ENCODE data around the gene KANSL2.
A peak's percentile ranks its signal among the peaks of the same experiment; 100 is the strongest.
"Not testable (repeated sequence)": the region's sequence is repeated elsewhere in the genome, so short reads cannot be mapped to it uniquely, and the experiment has no call there.

KANSL2 gene

GRCh38 chr12:48686615-48687334 is 4.7 kb upstream of the KANSL2 start:
- DNase-seq (ENCODE audit: low read depth) = no peak
- no peak for TF ChIP-seq MAX (IDR thresholded peaks at IDR 0.05; ENCODE audit: low read depth, low read length)
- no peak for TF ChIP-seq CTCF (IDR thresholded peaks at IDR 0.05; ENCODE audit: low read depth, low read length)
- TF ChIP-seq POLR2A (IDR thresholded peaks at IDR 0.05; ENCODE audit: extremely low read depth, insufficient read length) = no peak
- no peak for TF ChIP-seq MYC (IDR thresholded peaks at IDR 0.05; ENCODE audit: low read depth, low read length)
- no peak overlapping the region for H3K4me3 ChIP-seq (ENCODE audit: low read depth, low read length)

GRCh38 chr12:48686037-48686595 is 4.1 kb upstream of the KANSL2 start:
- no peak overlapping the region for H3K4me3 ChIP-seq (ENCODE audit: low read depth, low read length)
- TF ChIP-seq POLR2A (IDR thresholded peaks at IDR 0.05; ENCODE audit: extremely low read depth, insufficient read length) (no peak), CTCF (IDR thresholded peaks at IDR 0.05; ENCODE audit: low read depth, low read length) (no peak), MAX (IDR thresholded peaks at IDR 0.05; ENCODE audit: low read depth, low read length) (no peak), MYC (IDR thresholded peaks at IDR 0.05; ENCODE audit: low read depth, low read length) (no peak)
- no peak for DNase-seq (ENCODE audit: low read depth)

- TF ChIP-seq CTCF (IDR thresholded peaks at IDR 0.05; ENCODE audit: low read depth, low read length) (no peak), POLR2A (IDR thresholded peaks at IDR 0.05; ENCODE audit: extremely low read depth, insufficient read length) (no peak)
- H3K4me3 ChIP-seq (ENCODE audit: low read depth, low read length) = no peak overlapping the region
- DNase-seq (ENCODE audit: low read depth) = no peak
Observed at GRCh38 chr12:48683534-48683933, 1.5 kb upstream of the KANSL2 start.

- peak overlapping the region; percentile 64 for H3K4me3 ChIP-seq (ENCODE audit: low read depth, low read length)
- no peak for DNase-seq (ENCODE audit: low read depth)
- TF ChIP-seq CTCF (IDR thresholded peaks at IDR 0.05; ENCODE audit: low read depth, low read length) = no peak
- no peak for TF ChIP-seq MAX (IDR thresholded peaks at IDR 0.05; ENCODE audit: low read depth, low read length)
Observed at GRCh38 chr12:48682927-48683326, 889 bp upstream of the KANSL2 start.

DNA sequence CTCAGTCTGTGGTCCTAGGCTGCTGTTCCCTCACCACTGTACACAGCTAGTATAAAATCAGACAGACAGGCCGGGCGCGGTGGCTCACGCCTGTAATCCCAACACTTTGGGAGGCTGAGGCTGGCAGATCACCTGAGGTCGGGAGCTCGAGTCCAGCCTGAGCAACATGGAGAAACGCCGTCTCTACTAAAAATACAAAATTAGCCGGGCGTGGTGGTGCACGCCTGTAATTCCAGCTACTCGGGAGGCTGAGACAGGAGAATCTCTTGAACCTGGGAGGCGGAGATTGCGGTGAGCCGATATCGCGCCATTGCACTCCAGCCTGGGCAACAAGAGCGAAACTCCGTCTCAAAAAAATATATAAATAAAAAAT is 481 bp upstream of the KANSL2 start:
- not testable (repeated sequence) for DNase-seq (ENCODE audit: low read depth)
- peak overlapping the region; percentile 64 for H3K4me3 ChIP-seq (ENCODE audit: low read depth, low read length)

- TF ChIP-seq POLR2A (IDR thresholded peaks at IDR 0.05; ENCODE audit: extremely low read depth, insufficient read length) = no peak
- no peak for TF ChIP-seq MYC (IDR thresholded peaks at IDR 0.05; ENCODE audit: low read depth, low read length)
- no peak for TF ChIP-seq MAX (IDR thresholded peaks at IDR 0.05; ENCODE audit: low read depth, low read length)
- TF ChIP-seq CTCF (IDR thresholded peaks at IDR 0.05; ENCODE audit: low read depth, low read length) = no peak
- peak; percentile 63 for DNase-seq (ENCODE audit: low read depth)
- H3K4me3 ChIP-seq (ENCODE audit: low read depth, low read length) = peak overlapping the region; percentile 82
Observed at GRCh38 chr12:48681399-48681709, 684 bp downstream of the KANSL2 start.
